ENCODE measurements around the gene EPB41L1. TPM values are rescaled to one million over a fixed set of nuclear protein-coding genes. Genes with fewer than 3 reads are reported as not detected.

The EPB41L1 gene
- total RNA-seq, 1 donor from 2014 or later = 30.6 TPM

DNA sequence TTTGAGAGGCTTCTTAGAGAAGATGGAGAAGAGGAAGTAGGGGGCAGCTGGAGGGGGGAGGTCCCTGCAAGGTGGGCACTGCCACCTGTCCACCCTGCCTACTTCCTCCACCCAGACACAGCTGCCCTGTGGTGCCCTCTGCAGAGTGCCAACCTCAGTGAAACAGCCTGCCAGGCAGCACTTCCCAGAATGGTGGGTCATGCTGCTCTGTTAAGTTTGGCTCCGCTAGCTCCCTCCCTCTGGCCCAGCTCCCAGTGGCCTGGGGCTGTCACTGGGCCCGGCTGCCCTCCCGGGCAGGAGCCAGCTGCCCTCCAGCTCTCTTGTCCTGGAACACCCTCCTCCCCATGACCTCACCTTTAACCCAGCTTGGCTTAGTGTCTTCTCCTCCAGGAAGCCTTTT lies 5.1 kb upstream of the EPB41L1 start:
- DNase-seq (ENCODE audit: low read depth, low spot score) = no peak
- no peak overlapping the region for H3K4me3 Mint-ChIP-seq
- no peaks in the 10 kb centered on the region for H3K9me3 Mint-ChIP-seq
- no peaks in the 10 kb centered on the region for H3K36me3 Mint-ChIP-seq (ENCODE audit: low read depth)
- H3K4me1 Mint-ChIP-seq = peaks cover 18% of the 10 kb centered on the region
- TF ChIP-seq, protein P1, sequence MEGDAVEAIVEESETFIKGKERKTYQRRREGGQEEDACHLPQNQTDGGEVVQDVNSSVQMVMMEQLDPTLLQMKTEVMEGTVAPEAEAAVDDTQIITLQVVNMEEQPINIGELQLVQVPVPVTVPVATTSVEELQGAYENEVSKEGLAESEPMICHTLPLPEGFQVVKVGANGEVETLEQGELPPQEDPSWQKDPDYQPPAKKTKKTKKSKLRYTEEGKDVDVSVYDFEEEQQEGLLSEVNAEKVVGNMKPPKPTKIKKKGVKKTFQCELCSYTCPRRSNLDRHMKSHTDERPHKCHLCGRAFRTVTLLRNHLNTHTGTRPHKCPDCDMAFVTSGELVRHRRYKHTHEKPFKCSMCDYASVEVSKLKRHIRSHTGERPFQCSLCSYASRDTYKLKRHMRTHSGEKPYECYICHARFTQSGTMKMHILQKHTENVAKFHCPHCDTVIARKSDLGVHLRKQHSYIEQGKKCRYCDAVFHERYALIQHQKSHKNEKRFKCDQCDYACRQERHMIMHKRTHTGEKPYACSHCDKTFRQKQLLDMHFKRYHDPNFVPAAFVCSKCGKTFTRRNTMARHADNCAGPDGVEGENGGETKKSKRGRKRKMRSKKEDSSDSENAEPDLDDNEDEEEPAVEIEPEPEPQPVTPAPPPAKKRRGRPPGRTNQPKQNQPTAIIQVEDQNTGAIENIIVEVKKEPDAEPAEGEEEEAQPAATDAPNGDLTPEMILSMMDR (conservative IDR thresholded peaks at IDR 0.05) = no peak
- H3K27me3 Mint-ChIP-seq (ENCODE audit: low read depth) = peaks cover 5% of the 10 kb centered on the region
- H3K27ac Mint-ChIP-seq (ENCODE audit: unreplicated experiment) = no peak overlapping the region

DNA sequence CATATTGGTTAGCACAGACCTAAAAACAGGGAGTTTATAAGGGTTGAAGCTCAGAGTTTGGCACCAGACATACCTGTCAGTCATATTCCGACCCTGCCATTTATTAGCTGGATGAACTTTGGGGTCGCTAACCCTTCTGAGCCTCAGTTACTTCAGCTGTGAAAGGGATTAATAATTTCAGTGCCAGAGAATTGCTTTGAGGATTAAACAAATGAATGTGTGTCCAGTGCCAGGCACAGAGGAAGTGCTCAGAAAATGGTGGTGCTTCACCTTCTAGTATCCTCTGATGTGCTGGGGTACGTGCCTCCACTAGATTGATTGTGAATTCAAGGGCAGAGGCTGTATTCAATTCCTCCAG lies 4.1 kb upstream of the EPB41L1 start:
- TF ChIP-seq, protein P1 (conservative IDR thresholded peaks at IDR 0.05) = no peak
- H3K4me1 Mint-ChIP-seq = peaks cover 22% of the 10 kb centered on the region

DNA sequence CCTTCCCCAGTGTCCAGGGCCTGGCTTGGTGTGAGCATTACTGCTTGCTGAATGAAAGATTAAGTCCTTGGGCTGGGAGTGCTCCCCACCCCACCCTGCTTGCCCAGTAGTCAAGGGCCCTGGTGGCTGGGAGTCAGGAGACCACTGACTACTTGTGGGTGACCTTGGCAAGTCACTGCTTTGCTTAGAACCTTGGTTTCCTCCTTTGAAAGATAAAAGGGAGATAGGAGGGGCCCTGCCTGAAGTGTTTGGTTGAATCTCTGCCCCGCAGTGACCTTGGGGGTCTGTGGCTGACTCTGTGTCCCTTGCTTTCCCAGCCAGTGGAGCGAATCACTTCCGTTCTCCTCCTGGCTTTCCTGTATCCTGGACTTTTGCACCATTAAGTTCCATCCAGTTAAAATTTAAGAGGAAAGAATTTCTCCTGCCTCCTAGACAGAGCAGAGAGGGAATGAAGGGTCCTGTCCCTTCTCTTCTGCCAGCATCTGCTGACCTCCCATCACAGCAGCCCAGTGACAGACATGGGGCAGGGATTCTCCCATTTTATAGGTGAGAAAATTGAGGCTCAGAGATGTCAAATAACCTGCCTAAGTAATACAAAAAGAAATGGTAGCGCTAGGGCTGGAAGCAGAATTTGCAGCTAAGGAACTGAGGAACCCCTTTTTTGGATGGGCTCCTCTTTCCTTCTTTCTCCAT lies 3.5 kb upstream of the EPB41L1 start:
- Mint-ChIP-seq H3K4me1 (peaks cover 22% of the 10 kb centered on the region), H3K27me3 (ENCODE audit: low read depth) (peaks cover 7% of the 10 kb centered on the region), H3K9me3 (no peaks in the 10 kb centered on the region), H3K36me3 (ENCODE audit: low read depth) (no peaks in the 10 kb centered on the region), H3K4me3 (peak overlapping the region; percentile 66), H3K27ac (ENCODE audit: unreplicated experiment) (no peak overlapping the region)
- TF ChIP-seq, protein P1 (conservative IDR thresholded peaks at IDR 0.05) = no peak
- DNase-seq (ENCODE audit: low read depth, low spot score) = no peak

More for the DNA sequence above, 4.1 kb upstream of the EPB41L1 start:
- Mint-ChIP-seq H3K27ac (ENCODE audit: unreplicated experiment) (no peak overlapping the region), H3K9me3 (no peaks in the 10 kb centered on the region), H3K4me3 (peak overlapping the region; percentile 66), H3K27me3 (ENCODE audit: low read depth) (peaks cover 7% of the 10 kb centered on the region), H3K36me3 (ENCODE audit: low read depth) (no peaks in the 10 kb centered on the region)
- no peak for DNase-seq (ENCODE audit: low read depth, low spot score)

DNA sequence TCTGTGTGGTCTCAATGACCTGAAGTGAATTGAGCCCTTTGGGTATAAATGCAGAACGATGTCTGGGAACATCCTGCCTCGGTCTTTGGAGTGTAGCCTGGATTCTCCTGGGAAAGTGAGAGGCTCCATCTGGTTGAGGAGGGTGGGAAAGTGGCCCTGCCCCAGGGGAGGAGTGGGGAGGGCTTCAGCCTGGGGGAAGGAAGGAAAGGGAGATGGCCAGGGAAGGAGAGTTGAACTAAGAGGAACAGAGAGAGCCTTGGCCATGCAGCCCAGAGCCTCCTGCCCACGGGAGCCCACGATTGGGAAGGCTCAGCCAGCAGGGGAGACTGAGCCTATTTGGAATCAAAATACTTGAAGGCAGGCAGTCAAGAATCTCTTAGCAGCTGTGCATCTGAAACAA lies 2.3 kb upstream of the EPB41L1 start:
- Mint-ChIP-seq H3K27me3 (ENCODE audit: low read depth) (peaks cover 13% of the 10 kb centered on the region), H3K36me3 (ENCODE audit: low read depth) (no peaks in the 10 kb centered on the region), H3K9me3 (no peaks in the 10 kb centered on the region), H3K27ac (ENCODE audit: unreplicated experiment) (peak overlapping the region; percentile 67), H3K4me1 (peaks cover 30% of the 10 kb centered on the region), H3K4me3 (peak overlapping the region; percentile 83)
- no peak for DNase-seq (ENCODE audit: low read depth, low spot score)
- TF ChIP-seq, protein P1 (conservative IDR thresholded peaks at IDR 0.05) = no peak

DNA sequence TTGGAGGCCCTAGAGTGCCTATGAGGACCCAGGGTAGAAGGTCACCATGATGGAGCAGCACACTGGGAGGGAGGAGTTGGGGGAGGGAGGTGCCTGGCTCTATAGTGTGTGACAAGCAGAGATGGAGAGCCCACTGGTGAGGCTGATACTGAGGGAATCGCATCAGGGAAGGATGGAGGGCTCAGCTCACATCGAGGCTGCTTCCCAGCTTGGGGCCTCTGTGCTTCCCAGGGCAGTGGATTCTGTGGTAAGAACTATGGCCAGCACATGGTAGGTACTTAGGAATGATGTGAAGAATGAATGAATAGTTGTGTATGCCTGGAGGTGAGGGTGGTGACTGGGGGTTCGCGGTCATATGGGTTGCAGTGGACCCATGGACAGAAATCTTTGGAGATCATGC lies 1.3 kb upstream of the EPB41L1 start:
- H3K4me3 Mint-ChIP-seq = peak overlapping the region; percentile 83
- H3K27me3 Mint-ChIP-seq (ENCODE audit: low read depth) = peaks cover 11% of the 10 kb centered on the region
- H3K36me3 Mint-ChIP-seq (ENCODE audit: low read depth) = no peaks in the 10 kb centered on the region
- H3K4me1 Mint-ChIP-seq = peaks cover 31% of the 10 kb centered on the region
- no peaks in the 10 kb centered on the region for H3K9me3 Mint-ChIP-seq
- H3K27ac Mint-ChIP-seq (ENCODE audit: unreplicated experiment) = no peak overlapping the region
- TF ChIP-seq, protein P1 (conservative IDR thresholded peaks at IDR 0.05) = no peak
- no peak for DNase-seq (ENCODE audit: low read depth, low spot score)
